ENCODE data around the gene CCDC28B.

- TF ChIP-seq CTCF (IDR thresholded peaks at IDR 0.05) (peak in 2 of 5 experiments; percentile 45 to 46), EP300 (IDR thresholded peaks at IDR 0.05) (peak; percentile 78 to 89), POLR2A (IDR thresholded peaks at IDR 0.05) (peak; percentile 50 to 56)
Measured at GRCh38 chr1:32179443-32180185, 20.8 kb upstream of the CCDC28B start, which contains the start of gene TXLNA.

Data from tibial nerve (tissue), 4 donors.